ENCODE results near the gene VWA3A.

The VWA3A gene

DNA sequence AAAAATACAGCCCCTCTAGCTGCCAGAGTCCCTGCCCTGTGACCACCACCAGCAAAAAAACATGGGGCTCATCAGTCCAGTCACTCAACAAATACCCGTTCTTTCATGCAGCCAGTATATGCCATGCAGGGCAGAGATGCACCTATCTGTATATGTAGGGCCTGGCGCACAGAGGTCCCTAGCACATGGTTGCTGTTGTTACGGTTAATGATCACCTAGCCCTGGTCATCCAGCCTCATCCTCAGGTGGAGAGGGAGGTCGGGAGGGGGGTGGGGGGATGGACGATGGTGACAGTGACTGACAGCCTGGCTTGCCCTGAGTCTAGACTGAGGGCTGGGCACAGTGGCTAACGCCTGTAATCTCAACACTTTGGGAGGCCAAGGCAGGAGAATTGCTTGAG lies 71.5 kb downstream of the VWA3A start:
- TF ChIP-seq, protein P1, sequence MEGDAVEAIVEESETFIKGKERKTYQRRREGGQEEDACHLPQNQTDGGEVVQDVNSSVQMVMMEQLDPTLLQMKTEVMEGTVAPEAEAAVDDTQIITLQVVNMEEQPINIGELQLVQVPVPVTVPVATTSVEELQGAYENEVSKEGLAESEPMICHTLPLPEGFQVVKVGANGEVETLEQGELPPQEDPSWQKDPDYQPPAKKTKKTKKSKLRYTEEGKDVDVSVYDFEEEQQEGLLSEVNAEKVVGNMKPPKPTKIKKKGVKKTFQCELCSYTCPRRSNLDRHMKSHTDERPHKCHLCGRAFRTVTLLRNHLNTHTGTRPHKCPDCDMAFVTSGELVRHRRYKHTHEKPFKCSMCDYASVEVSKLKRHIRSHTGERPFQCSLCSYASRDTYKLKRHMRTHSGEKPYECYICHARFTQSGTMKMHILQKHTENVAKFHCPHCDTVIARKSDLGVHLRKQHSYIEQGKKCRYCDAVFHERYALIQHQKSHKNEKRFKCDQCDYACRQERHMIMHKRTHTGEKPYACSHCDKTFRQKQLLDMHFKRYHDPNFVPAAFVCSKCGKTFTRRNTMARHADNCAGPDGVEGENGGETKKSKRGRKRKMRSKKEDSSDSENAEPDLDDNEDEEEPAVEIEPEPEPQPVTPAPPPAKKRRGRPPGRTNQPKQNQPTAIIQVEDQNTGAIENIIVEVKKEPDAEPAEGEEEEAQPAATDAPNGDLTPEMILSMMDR (IDR thresholded peaks at IDR 0.05; ENCODE audit: low read depth, low read length, poor library complexity, severe bottlenecking): no peak
- peaks cover 8% of the 10 kb centered on the region; the same call in 1 of the 2 replicates for H3K27me3 ChIP-seq (ENCODE audit: control insufficient read depth, low read length)
- H3K4me2 ChIP-seq (ENCODE audit: low read length): no peak overlapping the region
- no peaks in the 10 kb centered on the region for H3F3A ChIP-seq (ENCODE audit: control insufficient read depth, insufficient read depth)
- H3K36me3 ChIP-seq (ENCODE audit: control insufficient read depth, low read length): no peaks in the 10 kb centered on the region
- no peaks in the 10 kb centered on the region for H3K9me2 ChIP-seq (replicated peaks; ENCODE audit: control insufficient read depth, low read length)
- H3K4me3 ChIP-seq (ENCODE audit: low read length): no peak overlapping the region
- H3K79me2 ChIP-seq (ENCODE audit: control insufficient read depth, low read length): no peaks in the 10 kb centered on the region
- no peaks in the 10 kb centered on the region for H4K20me1 ChIP-seq (ENCODE audit: control insufficient read depth, insufficient read depth, low read depth, low read length)
- no peaks in the 10 kb centered on the region for H3K4me1 ChIP-seq (ENCODE audit: control insufficient read depth, low read length)
- H3K9me3 ChIP-seq (ENCODE audit: control insufficient read depth, insufficient read depth, low read length): no peaks in the 10 kb centered on the region
- H3K27ac ChIP-seq (ENCODE audit: low read depth, low read length): no peak overlapping the region

DNA sequence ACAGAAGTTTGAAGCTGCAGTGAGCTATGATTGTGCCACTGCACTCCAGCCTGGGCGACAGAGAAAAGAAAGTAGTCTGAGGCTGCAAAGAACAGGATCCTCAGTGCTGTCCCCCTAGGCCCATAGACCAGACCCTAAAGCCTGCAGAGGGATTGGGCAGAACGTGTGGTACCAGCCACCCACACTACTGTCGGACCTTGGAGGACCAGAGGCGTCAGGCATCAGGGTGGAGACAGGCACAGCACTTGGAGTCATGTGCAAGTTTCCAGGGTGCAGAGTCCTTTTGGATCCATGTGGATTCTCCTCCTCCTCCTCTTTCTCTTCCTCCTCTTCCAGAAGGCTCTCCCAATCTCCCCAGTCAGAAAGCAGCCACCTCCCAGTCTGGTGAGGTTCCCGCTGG lies 72.1 kb downstream of the VWA3A start:
- Histone ChIP-seq H3K27me3 (ENCODE audit: control insufficient read depth, low read length) (peaks cover 8% of the 10 kb centered on the region; the same call in 1 of the 2 replicates), H3F3A (ENCODE audit: control insufficient read depth, insufficient read depth) (no peaks in the 10 kb centered on the region), H3K9me2 (replicated peaks; ENCODE audit: control insufficient read depth, low read length) (no peaks in the 10 kb centered on the region), H4K20me1 (ENCODE audit: control insufficient read depth, insufficient read depth, low read depth, low read length) (no peaks in the 10 kb centered on the region), H3K4me2 (ENCODE audit: low read length) (no peak overlapping the region), H3K4me3 (ENCODE audit: low read length) (no peak overlapping the region), H3K79me2 (ENCODE audit: control insufficient read depth, low read length) (no peaks in the 10 kb centered on the region), H3K4me1 (ENCODE audit: control insufficient read depth, low read length) (no peaks in the 10 kb centered on the region), H3K27ac (ENCODE audit: low read depth, low read length) (no peak overlapping the region), H3K36me3 (ENCODE audit: control insufficient read depth, low read length) (no peaks in the 10 kb centered on the region), H3K9me3 (ENCODE audit: control insufficient read depth, insufficient read depth, low read length) (no peaks in the 10 kb centered on the region)
- TF ChIP-seq, protein P1 (IDR thresholded peaks at IDR 0.05; ENCODE audit: low read depth, low read length, poor library complexity, severe bottlenecking): no peak
- no peak for TF ChIP-seq EZH2phosphoT487 (IDR thresholded peaks at IDR 0.05; ENCODE audit: borderline replicate concordance, low read length)

DNA sequence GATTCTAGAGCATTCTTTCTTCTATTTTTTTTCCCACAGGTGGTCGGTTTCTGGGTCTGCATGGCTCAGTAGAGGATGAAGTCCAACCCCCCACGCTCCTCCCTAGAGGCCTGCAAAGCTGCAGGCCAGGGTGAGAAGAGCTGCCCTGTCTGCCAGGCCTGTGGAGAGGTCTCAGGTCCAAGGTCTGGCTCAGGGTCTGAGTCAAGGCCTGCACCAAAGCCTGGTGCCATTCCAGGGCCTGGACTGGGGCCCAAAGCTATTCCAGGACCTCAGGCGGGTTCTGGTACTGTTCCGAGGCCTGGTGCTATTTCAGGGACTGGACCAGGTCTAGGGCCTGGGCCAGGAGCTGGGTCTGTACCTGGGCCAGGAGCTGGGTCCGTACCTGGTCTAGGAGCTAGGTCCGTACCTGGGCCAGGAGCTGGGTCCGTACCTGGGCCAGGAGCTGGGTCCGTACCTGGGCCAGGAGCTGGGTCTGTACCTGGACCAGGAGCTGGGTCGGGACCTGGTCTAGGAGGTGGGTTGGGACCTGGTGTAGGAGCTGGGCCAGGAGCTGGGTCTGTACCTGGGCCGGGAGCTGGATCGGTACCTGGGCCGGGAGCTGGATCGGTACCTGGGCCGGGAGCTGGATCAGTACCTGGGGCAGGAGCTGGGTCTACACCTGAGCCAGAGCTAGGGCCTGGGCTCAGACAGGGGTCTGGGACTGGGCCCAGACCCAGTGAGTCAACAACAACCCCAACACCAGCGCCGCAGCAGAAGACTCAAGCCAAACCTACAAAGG lies 73.4 kb downstream of the VWA3A start:
- no peaks in the 10 kb centered on the region for H3F3A ChIP-seq (ENCODE audit: control insufficient read depth, insufficient read depth)
- no peak overlapping the region for H3K4me2 ChIP-seq (ENCODE audit: low read length)
- H3K9me3 ChIP-seq (ENCODE audit: control insufficient read depth, insufficient read depth, low read length): no peaks in the 10 kb centered on the region
- no peaks in the 10 kb centered on the region for H3K36me3 ChIP-seq (ENCODE audit: control insufficient read depth, low read length)
- no peaks in the 10 kb centered on the region for H4K20me1 ChIP-seq (ENCODE audit: control insufficient read depth, insufficient read depth, low read depth, low read length)
- H3K79me2 ChIP-seq (ENCODE audit: control insufficient read depth, low read length): no peaks in the 10 kb centered on the region
- peaks cover 8% of the 10 kb centered on the region; the same call in 1 of the 2 replicates for H3K27me3 ChIP-seq (ENCODE audit: control insufficient read depth, low read length)
- no peak overlapping the region for H3K27ac ChIP-seq (ENCODE audit: low read depth, low read length)
- no peak overlapping the region for H3K4me3 ChIP-seq (ENCODE audit: low read length)
- TF ChIP-seq, protein P1 (IDR thresholded peaks at IDR 0.05; ENCODE audit: low read depth, low read length, poor library complexity, severe bottlenecking): no peak
- TF ChIP-seq EZH2phosphoT487 (IDR thresholded peaks at IDR 0.05; ENCODE audit: borderline replicate concordance, low read length): no peak
- no peaks in the 10 kb centered on the region for H3K4me1 ChIP-seq (ENCODE audit: control insufficient read depth, low read length)
- no peaks in the 10 kb centered on the region for H3K9me2 ChIP-seq (replicated peaks; ENCODE audit: control insufficient read depth, low read length)

Measured in DOHH2 (cell line).